Measurements from ENCODE around the gene SUN3. TPM values are rescaled to one million over a fixed set of nuclear protein-coding genes. Genes with fewer than 3 reads are reported as not detected.

Gene SUN3
- total RNA-seq, 1 experiment from 2014 or later = 0.49 TPM

DNA sequence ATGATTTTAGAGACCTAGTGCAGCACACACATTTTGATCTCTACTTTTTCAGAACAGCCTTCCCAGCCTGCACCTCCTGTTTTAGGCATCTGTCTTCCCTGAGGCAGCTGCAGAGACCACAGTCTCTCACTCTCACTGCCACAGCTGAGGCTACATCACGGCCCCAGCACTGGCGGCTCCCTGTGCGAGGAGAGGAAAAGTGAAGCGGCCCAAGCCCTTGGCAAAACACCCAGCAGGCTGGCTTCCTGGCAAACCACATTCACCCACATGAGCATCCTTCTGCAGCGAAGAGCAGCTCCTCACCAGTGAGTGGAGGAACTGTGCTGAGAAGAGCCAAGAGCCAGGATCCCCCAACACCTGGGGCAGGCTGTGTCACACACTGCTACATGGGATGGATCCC lies 63.5 kb downstream of the SUN3 start:
- in situ Hi-C loops (cut with HindIII; ENCODE audit: low pct_unique_long_range_greater_than_20kb, low sequenced_read_pairs) (no loop called here), intact Hi-C loops (cut with micrococcal nuclease; ENCODE audit: unreplicated experiment) (no loop called here)
- Histone ChIP-seq H3K4me1 (ENCODE audit: control insufficient read depth, insufficient read depth, low read length) (no peaks in the 10 kb centered on the region), H3K27me3 (ENCODE audit: control insufficient read depth, insufficient read depth, low read length) (no peaks in the 10 kb centered on the region), H3K4me3 (ENCODE audit: low read depth in 2 of 2, low read length in 2 of 2) (no peak overlapping the region), H3K36me3 (ENCODE audit: control insufficient read depth, insufficient read depth, low read length) (peaks cover 49% of the 10 kb centered on the region), H3K9me3 (ENCODE audit: control insufficient read depth, insufficient read depth, low read depth, low read length) (no peaks in the 10 kb centered on the region), H3K27ac (ENCODE audit: low read length) (no peak overlapping the region)
- ATAC-seq (no peak), DNase-seq (ENCODE audit: low read depth, low spot score) (no peak)
- ChIA-PET CTCF (no interaction called here), POLR2A (no interaction called here)
- no TSS peak for BruUV-seq (replicated peaks)
- TF ChIP-seq SIN3A (IDR thresholded peaks at IDR 0.05; ENCODE audit: borderline replicate concordance, insufficient read depth, low read depth, low read length) (no peak), CTCF (IDR thresholded peaks at IDR 0.05) (no peak), POLR2AphosphoS5 (IDR thresholded peaks at IDR 0.05; ENCODE audit: low read depth, low read length) (no peak), TCF7L2 (IDR thresholded peaks at IDR 0.05; ENCODE audit: low read depth, low read length) (no peak)
- TF ChIP-seq, protein P1, sequence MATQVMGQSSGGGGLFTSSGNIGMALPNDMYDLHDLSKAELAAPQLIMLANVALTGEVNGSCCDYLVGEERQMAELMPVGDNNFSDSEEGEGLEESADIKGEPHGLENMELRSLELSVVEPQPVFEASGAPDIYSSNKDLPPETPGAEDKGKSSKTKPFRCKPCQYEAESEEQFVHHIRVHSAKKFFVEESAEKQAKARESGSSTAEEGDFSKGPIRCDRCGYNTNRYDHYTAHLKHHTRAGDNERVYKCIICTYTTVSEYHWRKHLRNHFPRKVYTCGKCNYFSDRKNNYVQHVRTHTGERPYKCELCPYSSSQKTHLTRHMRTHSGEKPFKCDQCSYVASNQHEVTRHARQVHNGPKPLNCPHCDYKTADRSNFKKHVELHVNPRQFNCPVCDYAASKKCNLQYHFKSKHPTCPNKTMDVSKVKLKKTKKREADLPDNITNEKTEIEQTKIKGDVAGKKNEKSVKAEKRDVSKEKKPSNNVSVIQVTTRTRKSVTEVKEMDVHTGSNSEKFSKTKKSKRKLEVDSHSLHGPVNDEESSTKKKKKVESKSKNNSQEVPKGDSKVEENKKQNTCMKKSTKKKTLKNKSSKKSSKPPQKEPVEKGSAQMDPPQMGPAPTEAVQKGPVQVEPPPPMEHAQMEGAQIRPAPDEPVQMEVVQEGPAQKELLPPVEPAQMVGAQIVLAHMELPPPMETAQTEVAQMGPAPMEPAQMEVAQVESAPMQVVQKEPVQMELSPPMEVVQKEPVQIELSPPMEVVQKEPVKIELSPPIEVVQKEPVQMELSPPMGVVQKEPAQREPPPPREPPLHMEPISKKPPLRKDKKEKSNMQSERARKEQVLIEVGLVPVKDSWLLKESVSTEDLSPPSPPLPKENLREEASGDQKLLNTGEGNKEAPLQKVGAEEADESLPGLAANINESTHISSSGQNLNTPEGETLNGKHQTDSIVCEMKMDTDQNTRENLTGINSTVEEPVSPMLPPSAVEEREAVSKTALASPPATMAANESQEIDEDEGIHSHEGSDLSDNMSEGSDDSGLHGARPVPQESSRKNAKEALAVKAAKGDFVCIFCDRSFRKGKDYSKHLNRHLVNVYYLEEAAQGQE (IDR thresholded peaks at IDR 0.05; ENCODE audit: insufficient read depth in 1 of 2, low read depth in 2 of 2, low read length in 1 of 2) = no peak

DNA sequence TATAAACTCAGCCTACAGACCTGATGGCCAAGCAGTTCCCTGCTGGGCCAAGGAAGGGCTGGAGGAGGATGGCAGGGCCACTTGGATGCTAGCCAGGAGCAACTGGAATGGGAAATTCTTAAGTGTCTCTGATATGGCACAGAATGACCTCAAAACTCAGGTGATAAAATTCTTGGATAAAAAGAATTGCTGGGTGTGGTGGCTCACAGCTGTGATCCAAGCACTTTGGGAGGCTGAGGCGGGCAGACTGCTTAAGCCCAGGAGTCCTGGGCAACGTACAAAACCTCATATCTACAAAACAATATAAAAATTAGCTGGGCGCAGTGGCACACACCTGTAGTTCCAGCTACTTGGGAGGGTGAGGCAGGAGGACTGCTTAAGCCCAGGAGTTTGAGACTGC lies 66.6 kb downstream of the SUN3 start:
- no peak for DNase-seq (ENCODE audit: low read depth, low spot score)
- no TSS peak for BruUV-seq (replicated peaks)
- Histone ChIP-seq H3K36me3 (ENCODE audit: control insufficient read depth, insufficient read depth, low read length) (peaks cover 37% of the 10 kb centered on the region), H3K27me3 (ENCODE audit: control insufficient read depth, insufficient read depth, low read length) (no peaks in the 10 kb centered on the region), H3K4me1 (ENCODE audit: control insufficient read depth, insufficient read depth, low read length) (no peaks in the 10 kb centered on the region), H3K4me3 (ENCODE audit: low read depth in 2 of 2, low read length in 2 of 2) (no peak overlapping the region), H3K9me3 (ENCODE audit: control insufficient read depth, insufficient read depth, low read depth, low read length) (no peaks in the 10 kb centered on the region), H3K27ac (ENCODE audit: low read length) (no peak overlapping the region)
- ChIA-PET POLR2A (interaction anchor here (0.6 kb wide), 1 partner anchor 15 kb away, joined by 3 read pairs; no protein-coding TSS in a partner anchor), CTCF (interaction anchor here (0.6 kb wide), 1 partner anchor 345 kb away, joined by 3 read pairs; no protein-coding TSS in a partner anchor)
- ATAC-seq = no peak
- intact Hi-C loops (cut with micrococcal nuclease; ENCODE audit: unreplicated experiment) (no loop called here), in situ Hi-C loops (cut with HindIII; ENCODE audit: low pct_unique_long_range_greater_than_20kb, low sequenced_read_pairs) (no loop called here)
- TF ChIP-seq POLR2AphosphoS5 (IDR thresholded peaks at IDR 0.05; ENCODE audit: low read depth, low read length) (no peak), SIN3A (IDR thresholded peaks at IDR 0.05; ENCODE audit: borderline replicate concordance, insufficient read depth, low read depth, low read length) (no peak), TCF7L2 (IDR thresholded peaks at IDR 0.05; ENCODE audit: low read depth, low read length) (no peak), CTCF (IDR thresholded peaks at IDR 0.05) (no peak)
- TF ChIP-seq, protein P1 (IDR thresholded peaks at IDR 0.05; ENCODE audit: insufficient read depth in 1 of 2, low read depth in 2 of 2, low read length in 1 of 2) = no peak
